Muscle of leg (tissue), 11 donors: ENCODE measurements around the gene BFSP1. TPM values are rescaled to one million over a fixed set of nuclear protein-coding genes. Genes with fewer than 3 reads are reported as not detected.

Experiments
- DNase-seq: peaks from one replicate; pipeline ENCODE4 v3.0.0; 2013
- H3K27ac ChIP-seq: one replicate; pipeline ENCODE4 v1.5.1; 2013; ENCODE audit warnings: mild to moderate bottlenecking, low read length, control low read depth
- H3K27me3 ChIP-seq: one replicate; pipeline ENCODE4 v1.6.1; 2013; ENCODE audit warnings: low read length; ENCODE audit not compliant: control insufficient read depth, insufficient read depth
- H3K36me3 ChIP-seq: one replicate; pipeline ENCODE4 v1.6.1; 2013; ENCODE audit warnings: low read length; ENCODE audit not compliant: control insufficient read depth, insufficient read depth
- H3K4me1 ChIP-seq: one replicate; pipeline ENCODE4 v1.6.1; 2013; ENCODE audit warnings: low read length; ENCODE audit not compliant: control insufficient read depth, insufficient read depth
- H3K4me3 ChIP-seq: one replicate; pipeline ENCODE4 v1.5.1; 2013; ENCODE audit warnings: low read length, control low read depth
- H3K9me3 ChIP-seq: replicated peaks from 2 replicates; pipeline ENCODE4 v1.6.1; 2013; ENCODE audit warnings: low read depth, low read length; ENCODE audit not compliant: control insufficient read depth
- WGBS: methylation state at CpG from one replicate; pipeline ENCODE4 v1.1.5; 2013; ENCODE audit warnings: missing lambda C conversion rate; ENCODE audit not compliant: insufficient coverage; 5-methylcytosine and 5-hydroxymethylcytosine counted together
- polyA plus RNA-seq, 8 donors: library from polyadenylated mRNA; unstranded; fragments of 120-200 nt; gene quantifications; one replicate each; pipeline versions ENCODE4 v1.2.1 to v1.2.3, GENCODE V29; 2013; ENCODE audit warnings: inconsistent platforms in 1 of 8, low replicate concordance in 1 of 8; ENCODE audit not compliant: insufficient read length in 8 of 8, insufficient read depth in 1 of 8
- total RNA-seq: library from RNA; stranded (reverse); fragments of 120-200 nt; gene quantifications from one replicate; pipeline ENCODE4 v1.2.4, GENCODE V29; 2013

BFSP1 gene
- total and polyA plus RNA-seq, 9 donors: 2.3 to 4.3 (median 2.8) TPM

DNA sequence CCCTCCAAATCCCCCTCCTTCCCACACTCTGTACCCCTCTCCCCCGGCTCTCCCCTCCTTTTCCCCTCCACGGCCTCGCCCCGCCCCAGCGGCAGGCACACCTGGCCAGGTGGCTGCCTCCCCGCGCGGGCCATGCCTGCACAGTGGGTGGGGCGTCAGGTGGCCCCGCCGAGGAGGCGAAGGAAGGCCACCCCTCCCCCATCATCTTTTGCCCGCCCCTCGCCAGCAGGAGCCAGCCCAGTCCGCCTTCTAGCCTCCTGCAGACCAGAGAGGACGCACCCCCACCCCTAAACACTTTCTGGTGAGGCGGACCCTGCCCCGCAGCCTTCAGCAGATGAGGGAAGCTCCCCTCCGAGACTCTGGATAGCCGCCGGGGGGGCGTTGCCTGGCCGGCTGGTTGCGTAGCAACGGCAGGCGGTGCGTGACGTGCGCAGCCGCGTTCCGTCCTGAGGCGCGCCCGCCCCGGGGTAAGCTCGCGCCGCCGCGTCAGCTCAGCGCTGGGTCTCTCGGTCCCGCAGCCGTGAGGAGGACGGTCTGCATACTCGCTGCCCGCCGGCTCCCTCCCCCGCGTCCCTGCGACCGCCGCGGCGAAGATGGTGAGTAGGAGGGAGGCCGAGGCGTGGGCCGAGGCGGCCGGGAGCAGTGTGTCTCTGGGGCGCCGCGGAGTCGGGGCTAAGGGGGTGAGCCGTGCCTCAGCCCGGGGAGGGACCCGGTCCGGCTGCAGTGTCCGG, 38.6 kb upstream of the BFSP1 start, which contains the start of gene DSTN:
TSS of gene DSTN (plus strand) at position 460 of the 731 bp plus-strand sequence. CDS start at position 594, 134 bp downstream.
- DNase-seq: peak; percentile 97
- H3K4me3 ChIP-seq: peak within 1 kb of the TSS; percentile 88
- H3K27me3 ChIP-seq: no peaks in the 10 kb centered on the region
- H3K4me1 ChIP-seq: peaks cover 17% of the 10 kb centered on the region
- no peaks in the 10 kb centered on the region for H3K36me3 ChIP-seq
- WGBS: under 1% methylated on average over 56 of the region's 70 CpGs
- no peaks in the 10 kb centered on the region for H3K9me3 ChIP-seq
- H3K27ac ChIP-seq: peak within 1 kb of the TSS; percentile 95

DNA sequence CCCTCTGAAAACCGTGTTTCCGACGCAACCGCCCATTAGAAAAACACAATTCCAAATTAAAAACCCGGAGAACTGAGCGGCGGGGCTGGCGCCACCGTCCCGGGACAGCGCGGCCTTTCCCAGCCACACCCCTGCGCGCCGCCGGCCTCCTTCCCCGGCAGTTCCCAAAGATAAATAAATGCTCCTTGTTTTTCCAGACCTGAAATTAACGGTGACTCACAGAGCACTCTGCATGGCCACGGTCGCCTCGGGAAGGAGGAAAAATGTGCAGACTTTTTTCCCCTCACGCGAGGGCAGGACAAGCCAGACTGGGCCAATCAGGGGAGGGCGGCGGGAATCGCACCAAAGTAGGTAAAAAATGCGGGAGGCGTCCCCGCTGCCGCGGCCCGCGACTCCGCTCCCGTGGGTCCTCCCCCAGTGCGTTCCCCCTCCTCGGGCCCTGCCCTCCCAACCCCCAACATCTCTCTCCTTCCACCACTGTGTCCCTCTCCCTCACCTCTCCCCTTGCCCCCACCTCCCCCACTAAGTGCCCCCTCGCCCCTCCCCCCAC, 37.9 kb upstream of the BFSP1 start:
- no peaks in the 10 kb centered on the region for H3K36me3 ChIP-seq
- no peaks in the 10 kb centered on the region for H3K9me3 ChIP-seq
- 0% methylated on average over 27 of the region's 38 CpGs for WGBS

DNA sequence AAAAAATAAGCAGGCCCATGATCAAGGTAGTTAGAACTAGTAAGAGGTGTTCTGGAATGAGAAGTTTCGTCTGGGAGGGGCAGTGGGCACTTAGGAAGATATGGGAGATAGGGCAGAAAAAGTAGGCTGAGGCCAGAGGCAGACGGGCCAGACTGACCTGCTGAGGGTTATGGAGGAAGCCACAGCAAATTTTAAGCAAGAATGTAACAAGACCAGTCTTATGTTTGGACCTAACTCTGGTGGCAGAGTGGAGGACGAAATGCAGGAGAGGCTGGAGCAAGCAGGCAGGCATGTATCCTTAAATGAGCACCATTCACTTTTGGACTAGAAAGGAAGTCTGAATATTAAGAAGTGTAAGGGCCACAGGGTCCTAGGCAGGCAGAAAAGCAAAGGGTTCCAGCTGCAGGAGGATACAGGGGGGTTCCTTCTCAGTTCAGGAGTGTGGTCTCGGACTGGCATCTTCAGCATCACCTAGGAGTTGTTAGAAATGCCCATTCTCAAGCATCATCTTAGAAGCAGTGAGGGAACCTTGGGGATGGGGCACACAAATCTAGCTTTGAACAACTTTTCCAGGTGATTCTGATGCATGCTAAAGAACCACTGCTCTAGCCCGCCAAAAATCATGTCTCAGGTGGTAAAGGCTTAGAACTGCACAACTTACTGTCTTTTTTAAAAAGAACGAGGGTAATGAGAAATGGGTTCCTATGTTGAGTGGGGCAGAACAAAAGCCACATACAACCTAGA, 37.0 kb upstream of the BFSP1 start:
- Histone ChIP-seq H3K36me3 (no peaks in the 10 kb centered on the region), H3K4me3 (peak overlapping the region; percentile 88), H3K27ac (peak overlapping the region; percentile 95), H3K27me3 (no peaks in the 10 kb centered on the region), H3K4me1 (peaks cover 14% of the 10 kb centered on the region), H3K9me3 (no peaks in the 10 kb centered on the region)
- peak; percentile 18 for DNase-seq
- WGBS: 90% methylated on average over 3 of the region's 6 CpGs

More for the DNA sequence above, 37.9 kb upstream of the BFSP1 start:
- peaks cover 17% of the 10 kb centered on the region for H3K4me1 ChIP-seq
- peak overlapping the region; percentile 88 for H3K4me3 ChIP-seq
- H3K27ac ChIP-seq: peak overlapping the region; percentile 95
- DNase-seq: peak; percentile 93
- no peaks in the 10 kb centered on the region for H3K27me3 ChIP-seq

DNA sequence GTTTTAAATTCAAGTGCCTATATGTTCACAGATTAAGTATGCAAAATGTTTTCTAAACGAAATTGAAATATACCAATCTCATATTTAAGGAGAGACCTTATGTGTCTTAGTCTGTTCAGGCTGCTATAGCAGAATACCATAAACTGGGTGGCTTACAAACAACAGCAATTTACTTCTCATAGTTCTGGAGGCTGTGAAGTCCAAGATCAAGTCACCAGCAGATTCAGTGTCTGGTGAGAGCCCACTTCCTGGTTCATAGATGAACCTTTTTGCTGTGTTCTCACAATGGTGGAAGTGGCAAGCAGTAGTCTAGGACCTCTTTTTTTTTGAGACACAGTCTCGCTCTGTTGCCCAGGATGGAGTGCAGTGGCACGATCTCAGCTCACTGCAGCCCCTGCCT, 35.2 kb upstream of the BFSP1 start:
- Histone ChIP-seq H3K4me3 (no peak overlapping the region), H3K27ac (no peak overlapping the region), H3K27me3 (no peaks in the 10 kb centered on the region), H3K4me1 (peaks cover 14% of the 10 kb centered on the region), H3K36me3 (no peaks in the 10 kb centered on the region), H3K9me3 (no peaks in the 10 kb centered on the region)
- DNase-seq: no peak
- WGBS: 100% methylated on average over 2 of the region's 3 CpGs

DNA sequence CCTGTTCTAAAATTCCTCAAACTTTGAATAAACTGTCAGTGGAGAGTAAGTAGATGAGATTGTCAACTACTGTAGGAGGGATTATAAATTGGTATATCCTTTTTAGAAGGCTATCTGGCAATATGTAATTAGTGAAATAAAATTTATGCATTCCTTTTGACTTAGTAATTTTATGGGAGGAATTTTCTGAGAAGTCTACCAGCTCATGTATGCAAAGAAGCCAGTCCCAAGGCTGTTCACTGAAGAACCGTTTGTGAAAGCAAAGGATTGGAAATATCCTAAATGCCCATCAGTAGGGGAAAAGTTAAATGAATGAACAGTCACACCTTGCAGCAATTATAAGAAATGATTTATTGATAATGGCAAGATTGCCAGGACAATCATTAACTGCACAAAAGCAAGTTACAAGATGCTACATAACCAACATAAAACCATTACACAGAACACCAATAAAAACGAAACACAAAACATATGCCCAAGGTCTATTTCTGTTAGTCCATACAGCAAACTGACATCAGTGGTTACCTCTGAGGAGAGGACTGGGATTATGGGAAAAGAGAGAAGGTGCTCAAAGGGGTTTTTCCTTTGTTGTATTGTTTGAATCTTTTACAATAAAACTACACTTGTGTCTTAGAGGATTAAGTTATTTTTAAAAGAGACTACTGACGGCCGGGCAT, 34.1 kb upstream of the BFSP1 start:
- peaks cover 14% of the 10 kb centered on the region for H3K4me1 ChIP-seq
- 20% methylated on average over 1 of the region's 4 CpGs for WGBS
- no peak overlapping the region for H3K27ac ChIP-seq
- H3K27me3 ChIP-seq: no peaks in the 10 kb centered on the region
- H3K4me3 ChIP-seq: no peak overlapping the region
- no peaks in the 10 kb centered on the region for H3K9me3 ChIP-seq
- no peak for DNase-seq
- no peaks in the 10 kb centered on the region for H3K36me3 ChIP-seq

DNA sequence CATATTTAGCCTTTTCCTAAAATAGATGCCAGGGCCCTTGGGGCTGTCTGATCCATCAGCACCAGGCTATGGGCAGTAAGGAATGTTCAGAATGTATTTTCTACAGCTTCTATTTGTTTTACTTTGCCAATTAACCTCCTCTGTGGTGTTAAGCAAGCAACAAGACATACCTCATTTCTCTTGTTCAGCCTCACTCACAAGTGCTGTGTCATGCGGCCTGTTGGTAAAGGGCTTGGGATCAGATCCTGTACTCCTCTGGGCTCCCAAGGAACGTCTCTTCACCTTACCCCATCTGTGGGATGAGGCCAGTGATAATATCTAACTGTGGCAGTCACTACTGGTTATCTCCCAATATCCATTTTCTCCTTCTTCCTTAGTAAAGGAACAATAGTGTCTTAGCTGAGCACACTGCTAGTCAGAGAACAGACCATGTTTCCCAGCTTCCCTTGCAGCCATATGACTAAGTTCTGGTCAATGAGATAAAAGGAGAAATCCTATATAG, 31.7 kb upstream of the BFSP1 start:
- Histone ChIP-seq H3K9me3 (no peaks in the 10 kb centered on the region), H3K36me3 (no peaks in the 10 kb centered on the region), H3K4me3 (no peak overlapping the region), H3K4me1 (peaks cover 8% of the 10 kb centered on the region), H3K27ac (no peak overlapping the region), H3K27me3 (no peaks in the 10 kb centered on the region)
- WGBS: no CpG with 5 or more reads among the region's 2 CpGs
- DNase-seq: no peak

DNA sequence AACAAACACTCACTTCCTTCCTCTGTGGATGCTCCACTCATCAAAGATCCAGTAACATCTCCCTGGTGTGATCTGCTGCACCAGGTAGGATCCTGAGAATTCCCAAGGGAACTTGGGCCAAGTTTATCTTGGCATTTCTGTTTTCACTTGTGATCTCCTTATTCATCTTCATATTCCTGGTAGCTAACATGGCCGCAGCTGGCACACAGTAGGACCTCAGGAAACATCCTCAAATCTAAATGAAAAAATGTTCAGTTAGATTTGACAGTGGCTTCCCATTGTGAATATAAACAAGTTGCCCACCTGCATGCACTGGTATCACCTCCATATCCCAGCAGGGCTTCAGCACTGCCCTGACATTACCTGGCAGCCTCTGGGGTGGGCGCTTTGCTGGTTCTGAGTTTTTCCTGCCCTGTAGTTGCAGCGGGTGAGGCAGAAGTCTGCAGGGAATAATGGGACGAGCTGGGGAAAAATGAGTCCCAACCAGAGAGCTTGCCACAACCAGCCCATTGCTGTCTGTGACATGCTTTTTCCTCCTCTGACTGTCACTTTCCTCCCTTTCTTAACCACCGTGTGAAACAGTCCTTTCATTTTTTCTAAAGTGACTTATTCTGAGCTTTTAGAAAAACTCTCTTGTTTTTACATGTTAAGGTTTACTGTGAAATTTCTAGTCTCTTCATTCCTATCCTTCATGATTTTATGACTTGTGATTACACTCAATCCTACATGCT, 29.3 kb upstream of the BFSP1 start:
- Histone ChIP-seq H3K36me3 (no peaks in the 10 kb centered on the region), H3K9me3 (no peaks in the 10 kb centered on the region), H3K4me3 (no peak overlapping the region), H3K27ac (no peak overlapping the region), H3K4me1 (peaks cover 16% of the 10 kb centered on the region), H3K27me3 (no peaks in the 10 kb centered on the region)
- 100% methylated on average over 1 of the region's 5 CpGs for WGBS
- DNase-seq: no peak

DNA sequence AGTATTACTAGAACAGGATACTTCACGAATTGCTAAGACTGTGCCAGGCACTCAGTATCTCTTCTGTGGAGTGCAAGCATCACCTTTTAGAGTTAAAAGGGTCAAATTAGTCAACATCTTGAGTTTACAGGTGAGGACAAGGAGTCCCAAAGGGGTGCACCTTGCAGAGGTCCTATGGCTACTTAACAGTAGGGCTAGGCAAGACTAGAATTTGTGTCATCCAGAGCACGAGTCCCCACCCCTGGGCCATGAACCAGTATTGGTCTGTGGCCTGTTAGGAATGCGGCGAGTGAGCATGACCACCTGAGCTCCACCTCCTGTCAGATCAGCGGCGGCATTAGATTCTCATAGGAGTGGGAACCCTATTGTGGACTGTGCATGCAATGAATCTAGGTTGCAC, 28.2 kb upstream of the BFSP1 start:
- 94% methylated on average over 6 of the region's 6 CpGs for WGBS
- Histone ChIP-seq H3K27ac (peak overlapping the region; percentile 97), H3K36me3 (no peaks in the 10 kb centered on the region), H3K4me3 (no peak overlapping the region), H3K4me1 (peaks cover 16% of the 10 kb centered on the region), H3K9me3 (no peaks in the 10 kb centered on the region), H3K27me3 (no peaks in the 10 kb centered on the region)
- no peak for DNase-seq

DNA sequence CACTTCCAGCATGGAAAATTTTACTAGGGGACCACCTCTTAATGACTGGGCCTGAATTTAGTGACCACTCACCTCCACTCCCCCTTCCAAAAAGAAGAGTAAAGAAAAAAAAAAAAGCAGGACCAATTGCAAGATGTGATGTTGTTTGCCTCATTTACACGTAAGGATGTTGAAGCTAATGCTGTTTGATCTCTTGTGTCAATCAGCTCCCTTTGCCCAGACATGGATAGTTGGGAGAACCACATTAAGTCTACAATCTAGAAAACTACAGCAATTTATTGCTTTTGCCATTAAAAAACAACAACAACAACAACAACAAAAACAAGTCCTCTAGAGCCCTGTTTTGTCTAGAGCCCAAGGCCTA, 27.7 kb upstream of the BFSP1 start:
- H3K27ac ChIP-seq: peak overlapping the region; percentile 97
- no peak for DNase-seq
- no peaks in the 10 kb centered on the region for H3K27me3 ChIP-seq
- no peaks in the 10 kb centered on the region for H3K36me3 ChIP-seq
- H3K4me1 ChIP-seq: peaks cover 16% of the 10 kb centered on the region
- no CpG with 5 or more reads among the region's 1 CpG for WGBS
- H3K4me3 ChIP-seq: no peak overlapping the region
- H3K9me3 ChIP-seq: no peaks in the 10 kb centered on the region
